NCI-H2227 (cell line): ENCODE data around the gene ARL10.

Experiments used
- DNase-seq: peaks from one replicate; lab custom pipeline; 2025; ENCODE audit not compliant: unreplicated experiment; lab: John Stamatoyannopoulos, UW

ARL10 gene

DNA sequence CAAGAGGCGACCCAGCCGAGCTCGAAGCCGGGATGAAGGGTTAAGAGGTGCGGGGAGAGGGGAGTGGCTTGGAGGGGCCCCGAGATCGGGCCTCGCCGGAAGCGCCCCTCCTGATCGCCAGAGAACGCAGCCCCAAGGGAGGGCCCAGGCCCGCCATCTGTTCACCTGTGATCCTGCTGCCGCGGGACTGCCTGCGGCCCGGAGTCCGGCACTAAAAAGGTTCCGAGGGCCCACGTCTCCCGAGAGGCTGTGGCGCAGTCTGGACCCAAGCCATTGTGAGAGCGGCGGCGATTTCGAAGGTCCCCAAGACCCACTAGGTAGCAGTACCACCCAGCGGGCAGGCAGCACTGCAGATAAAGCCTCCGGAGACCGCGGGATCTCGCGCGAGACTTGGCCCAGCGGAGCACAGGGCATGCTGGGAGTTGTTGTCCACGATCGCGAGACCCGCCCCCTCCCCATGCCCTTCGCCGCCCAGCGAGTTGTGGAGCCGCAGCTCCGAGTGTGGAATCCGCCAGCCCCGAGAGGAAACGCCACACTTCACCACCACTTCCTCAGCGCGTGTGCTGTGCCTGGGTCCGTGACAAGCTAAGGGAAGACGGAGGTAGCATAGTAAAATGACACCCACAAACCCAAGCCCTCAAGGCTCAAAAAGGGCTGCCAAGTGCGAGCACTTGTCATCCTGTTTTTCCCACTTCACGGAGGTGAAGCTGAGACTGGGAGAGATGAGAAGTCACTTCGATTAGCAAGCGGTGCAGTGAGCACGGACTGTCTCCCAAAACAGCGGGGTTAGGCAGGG lies 3.7 kb upstream of the ARL10 start, which contains the start of gene KIAA1191:
Gene KIAA1191 (minus strand): TSS at position 328 of the 796 bp plus-strand sequence. CDS start 2,256 bp downstream, outside the sequence.
- peak; percentile 86 for DNase-seq

DNA sequence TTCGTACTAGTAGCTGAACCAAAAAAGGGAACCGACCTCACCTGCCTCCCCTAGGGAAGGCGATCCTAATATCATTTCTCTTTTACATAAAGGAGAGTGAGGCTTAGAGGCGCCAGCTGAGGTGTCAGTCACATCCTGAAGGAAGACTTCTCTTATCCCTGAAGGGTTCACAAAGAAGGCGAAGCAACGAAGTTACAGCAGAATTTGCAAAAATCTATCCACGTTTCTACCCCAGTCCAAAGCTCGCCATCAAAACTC lies 3.1 kb upstream of the ARL10 start:
- no peak for DNase-seq

DNA sequence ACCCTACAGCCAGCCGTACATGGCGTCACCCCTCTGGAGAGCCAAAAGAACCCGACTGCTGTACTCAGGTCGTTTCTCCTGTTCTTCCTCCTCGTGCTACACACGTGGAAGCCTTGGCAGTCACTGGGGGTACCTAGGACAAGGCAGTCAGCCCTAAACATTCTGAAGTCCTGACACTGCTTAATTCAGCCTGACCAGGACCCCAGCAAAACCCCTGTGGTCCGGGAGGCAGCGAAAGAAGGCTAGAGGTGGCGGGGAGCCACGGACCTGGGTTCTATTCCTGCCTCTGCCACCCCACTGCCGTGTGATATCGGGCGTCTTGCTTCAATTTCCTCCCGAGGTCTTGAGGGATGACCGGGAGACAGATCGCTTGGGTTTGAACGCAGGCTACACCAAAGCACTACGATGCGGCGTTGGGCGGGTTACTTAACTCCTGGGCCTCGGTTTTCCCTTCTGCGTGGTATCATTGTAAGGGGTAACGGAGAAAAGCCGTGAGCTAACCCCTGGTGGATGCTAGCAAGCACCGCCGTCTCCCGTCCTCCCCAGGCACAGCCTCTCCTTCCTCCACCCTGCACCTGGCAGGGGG lies 429 bp upstream of the ARL10 start:
- DNase-seq, result no peak

DNA sequence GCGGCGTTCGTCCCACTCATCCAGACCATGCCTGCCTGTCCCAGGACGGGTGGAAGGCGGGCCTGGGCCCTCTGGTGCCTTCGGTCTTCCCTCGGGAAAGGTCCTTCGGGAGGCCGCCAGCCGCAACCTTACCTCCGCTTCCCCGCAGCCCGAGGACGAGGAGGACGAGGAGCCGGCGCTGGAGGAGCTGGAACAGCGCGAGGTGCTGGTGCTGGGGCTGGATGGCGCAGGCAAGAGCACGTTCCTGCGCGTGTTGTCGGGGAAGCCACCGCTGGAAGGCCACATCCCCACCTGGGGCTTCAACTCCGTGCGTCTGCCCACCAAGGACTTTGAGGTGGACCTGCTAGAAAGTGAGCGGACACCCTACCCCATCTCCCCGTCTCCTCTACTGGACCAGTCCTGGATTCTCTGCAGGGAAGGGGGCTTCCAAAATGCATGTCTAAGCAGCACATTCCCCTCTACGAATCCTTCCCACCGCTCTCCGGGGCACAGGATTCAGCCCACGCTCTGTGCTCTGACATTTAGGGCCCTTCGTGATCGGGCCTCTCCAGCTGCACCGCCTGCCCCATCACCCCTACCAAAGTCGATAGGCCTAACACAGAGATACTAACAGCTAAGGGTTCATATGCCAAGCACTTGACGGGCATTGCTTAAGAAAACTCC lies 1.1 kb downstream of the ARL10 start:
- DNase-seq, result peak; percentile 28

DNA sequence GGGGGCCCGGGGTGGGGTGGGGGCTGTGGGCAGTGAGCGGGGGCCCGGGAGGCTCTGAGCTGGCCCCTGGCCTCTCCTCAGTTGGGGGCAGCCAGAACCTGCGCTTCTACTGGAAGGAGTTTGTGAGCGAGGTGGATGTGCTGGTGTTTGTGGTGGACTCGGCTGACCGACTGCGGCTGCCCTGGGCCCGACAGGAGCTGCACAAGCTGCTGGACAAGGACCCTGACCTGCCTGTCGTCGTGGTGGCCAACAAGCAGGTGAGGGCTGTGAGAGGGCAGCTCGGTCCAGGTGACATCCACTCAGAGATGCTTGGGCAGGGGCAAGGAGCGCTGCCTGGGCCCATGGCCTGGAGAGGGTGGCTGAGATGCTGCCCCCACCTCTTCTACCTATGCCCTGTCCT lies 3.4 kb downstream of the ARL10 start:
- DNase-seq, result no peak

DNA sequence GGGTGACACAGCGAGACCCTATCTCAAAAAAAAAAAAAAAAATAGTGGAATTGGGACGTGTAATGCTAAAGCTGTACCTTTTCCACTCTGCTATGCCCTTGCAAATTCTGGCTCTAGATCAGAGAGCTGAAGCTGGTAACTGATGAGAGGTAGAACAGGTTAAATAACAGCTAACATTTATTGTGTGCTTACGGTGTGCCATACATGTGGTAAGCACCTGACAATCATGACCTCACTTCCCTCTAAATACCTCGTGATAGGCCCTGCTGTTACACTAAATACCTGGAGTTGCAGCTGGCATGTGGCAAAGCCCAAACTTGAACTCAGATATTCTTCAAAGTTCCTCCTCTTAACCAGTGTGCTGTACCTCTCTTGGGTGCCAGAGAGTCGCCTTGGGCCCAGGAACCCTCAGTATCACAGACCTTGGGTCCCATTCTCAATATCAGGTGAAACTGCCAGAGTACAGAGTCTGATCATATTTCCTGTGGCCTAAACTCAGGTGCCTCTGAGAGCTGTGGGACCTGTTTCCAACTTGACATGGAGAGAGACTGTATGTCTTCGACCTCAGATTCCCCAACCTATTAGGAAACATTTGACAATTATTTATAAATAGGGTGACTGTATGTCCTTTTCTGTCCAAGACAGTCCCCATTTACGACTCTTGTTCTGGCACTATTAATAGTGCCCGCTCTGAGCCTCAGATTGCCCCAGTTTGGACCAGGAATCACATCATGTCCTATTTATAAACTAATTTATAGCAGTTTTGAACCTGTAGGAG lies 4.8 kb downstream of the ARL10 start:
- no peak for DNase-seq

DNA sequence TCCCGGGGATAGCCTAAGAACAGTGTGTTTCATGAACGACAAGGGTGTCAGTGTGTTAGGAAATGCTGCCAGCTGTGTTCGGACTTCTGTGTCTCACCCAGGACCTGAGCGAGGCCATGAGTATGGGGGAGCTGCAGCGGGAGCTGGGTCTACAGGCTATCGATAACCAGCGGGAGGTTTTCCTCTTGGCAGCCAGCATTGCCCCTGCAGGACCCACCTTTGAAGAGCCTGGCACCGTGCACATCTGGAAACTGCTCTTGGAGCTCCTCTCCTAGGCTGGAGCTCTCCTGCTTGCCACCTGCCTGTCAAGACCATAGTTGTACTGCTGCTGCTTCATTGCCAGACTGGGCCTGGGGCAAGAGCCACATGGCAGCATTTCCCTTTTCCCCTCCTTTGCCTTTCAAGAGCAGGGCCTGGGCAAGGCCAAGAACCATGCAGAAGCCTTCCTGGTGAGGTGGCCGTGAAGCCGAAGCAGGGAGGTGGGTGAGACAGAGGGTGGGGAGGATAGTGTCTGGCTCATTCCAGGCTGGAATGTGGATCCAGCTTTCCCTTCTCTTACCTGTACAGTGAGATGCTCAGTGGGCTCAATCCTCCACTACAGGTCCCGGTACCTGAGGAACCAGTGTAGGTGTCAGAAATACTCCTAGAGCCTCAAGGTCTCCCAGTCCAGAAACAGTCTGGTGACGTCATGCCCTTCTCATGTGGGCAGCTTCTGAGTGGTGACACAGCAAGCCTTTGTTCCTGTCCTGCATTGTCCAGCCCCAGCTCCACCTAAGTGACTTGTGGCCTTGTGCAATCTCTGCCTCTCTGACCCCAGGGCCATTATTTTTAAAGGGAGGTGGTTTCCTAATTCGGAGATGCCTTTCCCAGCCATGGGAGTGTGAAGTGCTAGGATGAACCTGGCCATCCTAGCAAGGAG lies 6.6 kb downstream of the ARL10 start:
- no peak for DNase-seq

DNA sequence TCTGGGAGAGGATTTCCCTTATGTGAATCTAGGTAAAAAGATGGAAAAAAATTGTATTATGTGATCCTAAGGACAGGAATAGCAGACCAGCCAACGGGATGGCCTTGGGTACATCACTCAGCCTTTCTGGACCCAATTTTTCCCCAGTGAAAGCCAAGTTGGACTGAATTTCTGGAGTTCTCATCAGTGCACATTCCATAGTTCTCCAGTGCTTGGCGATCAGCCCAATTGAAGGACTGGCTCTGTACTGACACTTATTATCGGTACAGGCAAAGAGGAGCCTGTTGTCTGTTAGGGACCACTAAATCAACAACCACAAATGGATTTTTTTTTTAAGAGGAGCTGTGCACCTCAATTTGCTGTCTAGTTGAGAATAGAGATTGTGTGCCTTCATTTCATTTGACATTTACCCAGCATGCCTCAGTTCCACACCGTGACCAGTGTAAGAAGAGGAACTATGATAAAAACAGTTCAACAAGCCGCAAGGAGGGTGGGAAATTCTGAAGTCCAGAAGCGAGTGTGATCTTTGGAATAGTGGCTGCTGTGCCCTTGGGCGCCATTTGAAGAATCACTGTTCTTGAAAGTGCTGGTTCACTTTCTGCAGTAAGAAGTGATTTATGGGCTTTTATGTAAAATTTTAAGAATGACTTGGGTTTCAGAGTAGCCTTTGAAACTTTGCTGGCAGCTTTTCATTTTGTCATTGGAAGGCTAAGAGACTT lies 8.0 kb downstream of the ARL10 start:
- no peak for DNase-seq

DNA sequence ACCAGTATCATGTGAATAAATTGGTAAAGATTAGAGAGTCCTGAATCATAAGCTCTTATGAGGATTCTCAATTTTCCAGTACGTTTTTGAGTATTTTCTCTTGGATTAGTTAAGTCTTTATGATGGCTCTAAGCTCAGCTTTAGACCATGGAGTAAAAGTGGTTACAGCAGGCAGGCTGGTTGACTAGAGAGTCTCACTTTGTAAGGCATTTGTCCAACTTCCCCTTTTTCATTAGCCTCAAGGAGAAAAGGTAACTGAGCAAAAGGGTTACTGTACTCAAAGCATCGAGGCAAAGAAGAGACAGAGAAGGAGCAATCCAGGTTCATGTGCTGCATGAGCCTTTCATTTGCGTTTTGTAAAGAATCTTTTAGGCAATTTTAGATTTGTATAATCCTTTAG lies 14.6 kb downstream of the ARL10 start:
- no peak for DNase-seq

DNA sequence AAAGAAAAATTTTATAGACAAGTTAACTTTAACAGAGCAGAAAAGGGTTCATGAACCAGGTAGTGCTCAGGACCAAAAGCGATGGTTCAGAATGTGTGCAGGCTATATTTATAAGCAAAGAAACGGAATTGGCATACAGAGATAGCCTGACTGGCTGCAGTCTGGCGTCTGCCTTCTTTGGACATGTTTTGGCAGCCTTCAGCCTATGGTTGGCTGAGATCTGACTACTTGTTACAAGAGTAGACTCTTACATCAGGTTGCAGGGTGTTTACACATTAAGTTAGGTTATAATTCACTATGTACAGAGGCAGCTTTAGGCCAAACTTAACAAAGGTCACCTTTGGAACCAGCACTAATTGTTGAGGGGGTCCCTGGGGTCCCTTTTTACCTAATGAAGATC lies 16.1 kb downstream of the ARL10 start:
- DNase-seq, result no peak

DNA sequence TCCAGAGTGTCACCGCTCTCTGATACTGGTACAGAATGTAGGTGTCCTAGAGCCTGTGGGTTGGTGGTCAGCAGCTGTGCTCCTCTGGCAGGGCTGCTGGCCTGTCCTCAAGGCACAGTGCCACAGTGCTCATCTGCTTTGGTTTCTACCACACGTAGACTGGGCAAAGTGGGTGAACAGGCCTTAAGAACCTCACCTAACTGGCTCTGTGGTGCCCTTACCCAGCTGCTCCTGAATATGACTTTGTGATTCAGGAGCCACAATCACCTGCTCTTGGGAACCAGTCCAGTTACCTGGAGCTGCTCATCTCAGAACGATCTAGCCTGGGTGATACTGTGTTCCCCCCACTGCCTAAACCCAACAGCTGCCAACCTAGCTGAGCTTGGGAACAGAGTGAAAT lies 16.7 kb downstream of the ARL10 start:
- no peak for DNase-seq

DNA sequence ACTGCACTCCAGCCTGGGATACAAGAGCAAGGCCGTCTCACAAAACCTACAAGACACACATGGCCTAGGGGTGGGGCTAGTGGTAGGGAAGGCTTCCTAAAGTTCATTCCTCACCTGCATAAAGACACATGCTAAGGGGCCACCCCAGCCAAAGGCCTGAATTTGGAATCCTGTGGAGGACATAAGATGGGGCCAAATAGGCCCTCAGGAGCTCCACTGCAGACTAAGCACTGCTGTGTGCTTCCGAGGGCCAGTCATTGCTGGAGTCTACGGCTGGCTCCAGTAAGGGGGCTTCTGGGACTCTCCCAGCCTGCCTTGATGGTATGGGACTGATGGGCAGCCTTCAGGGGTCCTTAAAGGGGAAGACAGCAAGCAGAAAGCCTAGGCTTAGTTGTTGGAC lies 17.4 kb downstream of the ARL10 start:
- no peak for DNase-seq

DNA sequence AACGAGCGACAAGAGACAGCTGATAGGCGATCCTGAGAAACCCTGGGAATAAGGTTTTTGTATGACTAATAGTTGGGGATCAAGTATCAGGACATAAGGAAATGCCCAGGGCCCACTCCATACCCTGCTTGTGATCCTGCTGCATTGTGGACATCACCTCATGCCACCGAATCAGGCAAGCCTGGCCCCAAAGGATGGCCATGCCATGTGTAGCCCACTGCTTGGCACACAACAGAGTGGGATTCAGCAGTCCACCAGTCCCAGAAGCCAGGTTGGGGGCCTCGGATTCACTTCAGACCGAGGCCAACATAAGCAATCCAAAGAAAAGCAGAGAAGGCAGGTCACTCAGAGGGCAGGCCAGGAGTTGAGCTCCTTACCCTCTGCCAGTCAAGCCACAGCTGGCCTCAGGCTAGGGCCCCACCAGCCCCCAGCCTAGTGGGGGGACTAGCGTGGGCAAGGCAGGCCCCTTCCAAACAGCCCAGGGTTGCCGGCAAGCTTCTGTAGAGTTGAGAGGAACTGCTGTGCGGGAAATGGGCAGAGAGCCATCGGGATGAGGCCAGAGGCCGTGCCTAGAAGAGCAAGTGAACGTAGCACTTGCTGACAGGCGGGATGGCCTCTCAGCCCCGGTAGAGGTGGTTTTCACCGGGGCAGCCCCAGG lies 18.1 kb downstream of the ARL10 start:
- DNase-seq, result no peak

DNA sequence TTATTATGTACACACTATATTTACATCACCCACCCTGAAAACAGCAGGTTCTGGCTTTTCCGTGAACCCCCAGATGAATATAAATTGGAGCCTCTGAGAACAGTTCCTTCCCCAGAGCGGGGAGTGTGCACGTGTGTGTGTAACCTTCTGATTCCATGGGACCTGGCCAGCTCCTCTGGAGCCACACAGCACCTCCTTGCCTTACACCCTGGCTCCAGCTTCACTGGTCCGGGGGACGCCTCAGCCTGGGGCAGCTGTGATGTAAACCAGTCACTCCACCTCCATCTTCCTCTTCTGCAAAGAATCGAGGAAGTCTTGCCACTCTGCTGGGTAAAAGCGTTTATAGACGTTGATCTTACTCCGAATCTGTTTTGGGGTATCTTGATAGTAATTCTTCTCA lies 18.7 kb downstream of the ARL10 start:
- DNase-seq, result no peak

DNA sequence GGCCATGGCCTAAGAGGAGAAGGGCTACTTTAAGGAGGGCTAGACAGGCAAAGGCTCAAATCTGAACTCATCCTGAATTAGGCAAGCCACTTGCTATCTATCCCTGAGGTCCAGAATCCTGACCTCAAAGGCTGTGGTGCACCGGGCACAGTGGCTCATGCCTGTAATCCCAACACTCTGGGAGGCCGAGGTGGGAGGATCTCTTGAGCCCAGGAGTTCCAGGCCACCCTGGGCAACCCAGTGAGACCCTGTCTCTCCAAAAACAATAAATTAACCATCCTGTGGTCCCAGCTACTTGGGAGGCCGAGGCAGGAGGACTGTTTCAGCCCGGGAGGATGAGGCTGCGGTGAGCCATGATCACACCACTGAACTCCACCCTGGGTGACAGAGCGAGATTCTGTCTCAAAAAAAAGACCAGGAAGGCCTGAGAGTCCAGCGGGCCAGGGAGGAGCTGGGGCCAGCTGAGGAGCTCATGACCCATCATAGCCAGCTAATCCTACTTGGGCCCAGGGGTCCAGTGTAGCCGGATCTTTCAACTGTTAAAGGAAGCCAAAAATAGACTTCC lies 19.2 kb downstream of the ARL10 start:
- DNase-seq, result no peak

DNA sequence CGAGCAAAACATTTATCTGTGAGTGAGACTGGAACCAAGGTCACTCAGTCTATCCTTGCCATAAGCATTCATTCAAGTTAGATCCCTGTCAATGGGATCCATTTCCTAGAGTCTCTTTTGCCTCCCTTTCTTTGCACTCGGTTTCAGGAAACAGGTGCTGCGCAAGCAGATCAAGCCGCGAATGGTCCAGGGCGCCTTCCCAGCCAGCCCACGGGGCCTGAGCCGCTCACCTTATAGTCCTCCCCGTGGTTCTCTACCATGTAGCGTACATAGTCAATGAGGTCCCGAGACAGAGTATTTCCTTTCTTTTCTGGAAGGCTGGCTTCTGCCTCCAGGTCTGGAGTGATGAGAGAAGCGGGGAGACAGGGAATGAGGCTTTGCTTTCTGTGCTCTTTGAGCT lies 19.7 kb downstream of the ARL10 start:
- no peak for DNase-seq

DNA sequence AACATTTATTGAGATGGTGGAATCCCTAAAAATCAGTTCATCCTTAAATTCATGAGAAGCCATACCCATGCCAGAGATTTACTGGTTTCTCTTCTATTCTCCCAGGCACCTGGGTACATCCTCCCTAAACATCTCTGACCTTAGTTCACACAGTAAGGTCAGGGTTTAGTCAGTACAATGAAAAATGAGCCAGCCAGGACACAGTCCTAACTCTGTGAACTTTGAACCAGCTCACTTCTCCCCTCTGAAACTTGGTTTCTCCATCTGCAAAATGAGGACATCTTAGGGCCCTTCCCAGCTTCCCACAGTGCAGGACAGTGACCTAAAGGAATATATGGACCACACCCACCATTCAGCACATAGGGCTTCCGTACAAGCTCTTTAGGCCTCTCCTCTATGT lies 21.2 kb downstream of the ARL10 start:
- DNase-seq, result no peak

DNA sequence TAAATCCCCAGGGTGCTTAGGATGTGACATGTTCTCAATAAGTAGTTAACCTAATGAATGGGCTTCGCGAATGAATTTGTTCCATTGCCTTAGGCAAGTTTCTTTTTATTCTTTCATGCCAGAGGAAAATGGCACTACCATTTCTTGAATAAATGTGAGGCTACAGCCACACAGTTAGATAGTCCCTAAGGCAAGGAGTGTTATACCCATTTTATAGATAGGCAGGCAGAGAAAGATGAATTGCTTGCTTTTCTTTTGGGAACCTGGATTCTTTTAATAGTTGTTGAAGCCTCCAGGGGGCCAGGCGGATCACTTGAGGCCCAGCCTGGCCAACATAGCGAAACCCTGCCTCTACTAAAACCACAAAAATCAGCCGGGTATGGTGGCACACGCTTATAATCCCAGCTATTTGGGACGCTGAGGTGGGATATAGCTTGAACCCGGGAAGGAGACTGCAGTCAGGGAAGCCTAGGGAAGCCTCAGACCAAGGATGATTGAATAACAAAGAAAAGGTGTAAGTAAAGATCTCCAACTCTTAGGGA lies 22.2 kb downstream of the ARL10 start:
- no peak for DNase-seq

DNA sequence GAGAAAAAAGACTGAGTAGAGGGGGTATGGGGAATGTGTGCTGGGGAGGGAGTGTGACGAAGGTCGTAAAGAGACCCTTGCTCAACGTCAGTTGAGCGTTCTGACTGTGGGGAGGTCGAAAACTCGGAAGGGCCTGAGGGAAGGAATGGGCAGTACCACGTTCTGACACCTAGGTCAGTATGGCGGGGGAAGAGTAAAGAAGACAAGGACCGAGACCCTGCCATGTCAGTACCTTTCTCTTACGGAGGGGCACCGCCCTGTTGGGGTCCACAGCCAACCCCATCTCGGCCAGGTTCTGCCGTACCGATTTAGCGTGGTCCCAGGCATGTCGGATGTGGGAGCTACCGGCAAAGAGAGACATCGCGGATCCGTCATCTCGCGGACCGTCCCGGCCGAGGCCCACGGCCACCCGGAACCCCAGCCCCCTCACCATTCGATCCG lies 22.7 kb downstream of the ARL10 start:
- peak; percentile 34 for DNase-seq
